Measurements from ENCODE around the gene ZNF223. TPM values are rescaled to one million over a fixed set of nuclear protein-coding genes. Genes with fewer than 3 reads are reported as not detected.

Gene ZNF223
- total and polyA plus RNA-seq, 9 of the 15 experiments (the other 6 are each of a cell fraction or from before 2014, with no cell fraction given) = 0.21 to 1.8 (median 0.71) TPM

GRCh38 chr19:44025217-44025936, 26.5 kb upstream of the ZNF223 start, which contains the start of gene ZNF222 (continued):
- TF ChIP-seq, protein P1, sequence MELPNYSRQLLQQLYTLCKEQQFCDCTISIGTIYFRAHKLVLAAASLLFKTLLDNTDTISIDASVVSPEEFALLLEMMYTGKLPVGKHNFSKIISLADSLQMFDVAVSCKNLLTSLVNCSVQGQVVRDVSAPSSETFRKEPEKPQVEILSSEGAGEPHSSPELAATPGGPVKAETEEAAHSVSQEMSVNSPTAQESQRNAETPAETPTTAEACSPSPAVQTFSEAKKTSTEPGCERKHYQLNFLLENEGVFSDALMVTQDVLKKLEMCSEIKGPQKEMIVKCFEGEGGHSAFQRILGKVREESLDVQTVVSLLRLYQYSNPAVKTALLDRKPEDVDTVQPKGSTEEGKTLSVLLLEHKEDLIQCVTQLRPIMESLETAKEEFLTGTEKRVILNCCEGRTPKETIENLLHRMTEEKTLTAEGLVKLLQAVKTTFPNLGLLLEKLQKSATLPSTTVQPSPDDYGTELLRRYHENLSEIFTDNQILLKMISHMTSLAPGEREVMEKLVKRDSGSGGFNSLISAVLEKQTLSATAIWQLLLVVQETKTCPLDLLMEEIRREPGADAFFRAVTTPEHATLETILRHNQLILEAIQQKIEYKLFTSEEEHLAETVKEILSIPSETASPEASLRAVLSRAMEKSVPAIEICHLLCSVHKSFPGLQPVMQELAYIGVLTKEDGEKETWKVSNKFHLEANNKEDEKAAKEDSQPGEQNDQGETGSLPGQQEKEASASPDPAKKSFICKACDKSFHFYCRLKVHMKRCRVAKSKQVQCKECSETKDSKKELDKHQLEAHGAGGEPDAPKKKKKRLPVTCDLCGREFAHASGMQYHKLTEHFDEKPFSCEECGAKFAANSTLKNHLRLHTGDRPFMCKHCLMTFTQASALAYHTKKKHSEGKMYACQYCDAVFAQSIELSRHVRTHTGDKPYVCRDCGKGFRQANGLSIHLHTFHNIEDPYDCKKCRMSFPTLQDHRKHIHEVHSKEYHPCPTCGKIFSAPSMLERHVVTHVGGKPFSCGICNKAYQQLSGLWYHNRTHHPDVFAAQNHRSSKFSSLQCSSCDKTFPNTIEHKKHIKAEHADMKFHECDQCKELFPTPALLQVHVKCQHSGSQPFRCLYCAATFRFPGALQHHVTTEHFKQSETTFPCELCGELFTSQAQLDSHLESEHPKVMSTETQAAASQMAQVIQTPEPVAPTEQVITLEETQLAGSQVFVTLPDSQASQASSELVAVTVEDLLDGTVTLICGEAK (IDR thresholded peaks at IDR 0.05) = peak; percentile 89
- TF ChIP-seq, protein P1 (CRISPR knock-in tag; IDR thresholded peaks at IDR 0.05) = no peak
- TF ChIP-seq HNRNPUL1 (IDR thresholded peaks at IDR 0.05; ENCODE audit: low read length) = no peak
- TF ChIP-seq ZKSCAN8 (CRISPR knock-in tag; IDR thresholded peaks at IDR 0.05) = no peak
- no peak for TF ChIP-seq RFX5 (IDR thresholded peaks at IDR 0.05; ENCODE audit: low read depth, low read length)
- TF ChIP-seq BCOR (IDR thresholded peaks at IDR 0.05) = no peak
- no peak for TF ChIP-seq CTCFL (IDR thresholded peaks at IDR 0.05; ENCODE audit: borderline replicate concordance, insufficient read depth, low read depth, low read length, poor library complexity, severe bottlenecking)
- TF ChIP-seq, protein P2, sequence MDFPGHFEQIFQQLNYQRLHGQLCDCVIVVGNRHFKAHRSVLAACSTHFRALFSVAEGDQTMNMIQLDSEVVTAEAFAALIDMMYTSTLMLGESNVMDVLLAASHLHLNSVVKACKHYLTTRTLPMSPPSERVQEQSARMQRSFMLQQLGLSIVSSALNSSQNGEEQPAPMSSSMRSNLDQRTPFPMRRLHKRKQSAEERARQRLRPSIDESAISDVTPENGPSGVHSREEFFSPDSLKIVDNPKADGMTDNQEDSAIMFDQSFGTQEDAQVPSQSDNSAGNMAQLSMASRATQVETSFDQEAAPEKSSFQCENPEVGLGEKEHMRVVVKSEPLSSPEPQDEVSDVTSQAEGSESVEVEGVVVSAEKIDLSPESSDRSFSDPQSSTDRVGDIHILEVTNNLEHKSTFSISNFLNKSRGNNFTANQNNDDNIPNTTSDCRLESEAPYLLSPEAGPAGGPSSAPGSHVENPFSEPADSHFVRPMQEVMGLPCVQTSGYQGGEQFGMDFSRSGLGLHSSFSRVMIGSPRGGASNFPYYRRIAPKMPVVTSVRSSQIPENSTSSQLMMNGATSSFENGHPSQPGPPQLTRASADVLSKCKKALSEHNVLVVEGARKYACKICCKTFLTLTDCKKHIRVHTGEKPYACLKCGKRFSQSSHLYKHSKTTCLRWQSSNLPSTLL (IDR thresholded peaks at IDR 0.05) = no peak
- no peak for TF ChIP-seq HLTF (IDR thresholded peaks at IDR 0.05)
- no peak for TF ChIP-seq IRF1 (CRISPR knock-in tag; IDR thresholded peaks at IDR 0.05; ENCODE audit: borderline replicate concordance)
